CD4-positive, alpha-beta T cell (primary cell): ENCODE results near the gene CNTFR. TPM values are rescaled to one million over a fixed set of nuclear protein-coding genes. Genes with fewer than 3 reads are reported as not detected.
A peak's percentile ranks its signal among the peaks of the same experiment; 100 is the strongest.

Experiments
- ATAC-seq: fragments of 200-7000 bp; cut with Tn5 transposase; one replicate; pipeline ENCODE4 v1.10.0; 2022; ENCODE audit warnings: mild to moderate bottlenecking; ENCODE audit not compliant: poor library complexity
- CTCF ChIA-PET: fragments of 350-600 bp; sonication (Branson Sonifier 250); formaldehyde crosslinking; loops from one replicate; lab custom pipeline; 2021; ENCODE audit warnings: antibody characterized with exemption, inconsistent platforms; lab: Charles Lee
- POLR2A ChIA-PET: fragments of 350-600 bp; sonication (Branson Sonifier 250); formaldehyde crosslinking; loops from one replicate; lab custom pipeline; 2021; ENCODE audit warnings: antibody characterized with exemption, inconsistent platforms; lab: Charles Lee
- DNase-seq, 14 experiments: peaks; one replicate each; pipeline ENCODE4 v3.0.0-alpha.2; 2013 to 2020; ENCODE audit warnings: mixed read lengths in 2 of 14
- H3K27ac ChIP-seq, 2 donors: one replicate each; pipeline versions ENCODE4 v1.5.1 to v1.7.0; 2013; ENCODE audit warnings: low read length in 2 of 2, low read depth in 1 of 2, mild to moderate bottlenecking in 1 of 2
- H3K27me3 ChIP-seq, 2 experiments: 1 replicate in 1 of 2; 2 replicates in 1 of 2; pipeline versions ENCODE4 v1.6.1 to v1.7.0; 2013; ENCODE audit warnings: low read length in 2 of 2, control low read depth in 1 of 2, mild to moderate bottlenecking in 1 of 2, moderate library complexity in 1 of 2; ENCODE audit not compliant: insufficient read depth in 2 of 2, control insufficient read depth in 1 of 2
- H3K36me3 ChIP-seq: one replicate; pipeline ENCODE4 v1.6.1; 2013; ENCODE audit warnings: low read length, control low read depth; ENCODE audit not compliant: insufficient read depth
- H3K4me1 ChIP-seq: one replicate; pipeline ENCODE4 v1.6.1; 2013; ENCODE audit warnings: low read length, control low read depth; ENCODE audit not compliant: insufficient read depth
- H3K4me3 ChIP-seq: one replicate; pipeline ENCODE4 v1.5.1; 2013; ENCODE audit warnings: mild to moderate bottlenecking, low read length, moderate library complexity
- H3K9me3 ChIP-seq, 2 experiments: 1 replicate in 1 of 2; 2 replicates in 1 of 2; pipeline versions ENCODE4 v1.6.1 to v1.7.0; 2013; ENCODE audit warnings: low read length in 2 of 2, mild to moderate bottlenecking in 2 of 2, control low read depth in 1 of 2, moderate library complexity in 1 of 2; ENCODE audit not compliant: control insufficient read depth in 1 of 2, insufficient read depth in 1 of 2
- H3K27ac Mint-ChIP-seq: one replicate; pipeline ENCODE4 v1.8.0; 2020; ENCODE audit warnings: mixed read lengths
- H3K27me3 Mint-ChIP-seq: one replicate; pipeline ENCODE4 v1.8.0; 2021; ENCODE audit warnings: mixed read lengths
- H3K36me3 Mint-ChIP-seq: one replicate; pipeline ENCODE4 v1.8.0; 2021; ENCODE audit warnings: low read depth, mixed read lengths
- H3K4me1 Mint-ChIP-seq: one replicate; pipeline ENCODE4 v1.8.0; 2021; ENCODE audit warnings: low read depth, mixed read lengths
- H3K4me3 Mint-ChIP-seq: one replicate; pipeline ENCODE4 v1.8.0; 2020; ENCODE audit warnings: mild to moderate bottlenecking, mixed read lengths
- H3K9me3 Mint-ChIP-seq: one replicate; pipeline ENCODE4 v1.8.0; 2020; ENCODE audit warnings: mixed read lengths
- intact Hi-C, 2 experiments: fragments of 100-400 bp; cut with DNase I in 1 of 2; cut with micrococcal nuclease in 1 of 2; formaldehyde crosslinking; loops; one replicate each; pipeline versions ENCODE4 v1.15.1 to v1.9.0; 2023 to 2025; cut with DNase I, micrococcal nuclease
- total RNA-seq, 174 experiments: library from RNA in 2 of 174; stranded (reverse) in 2 of 174; gene quantifications; one replicate each; pipeline ENCODE4 v1.2.3 and lab custom pipeline; 2021 to 2026
- TF ChIP-seq, protein P1 (sequence below): fragments of 200-600 bp; IDR thresholded peaks from one replicate; pipeline ENCODE4 v1.8.0; 2022; ENCODE audit warnings: antibody characterized with exemption, mild to moderate bottlenecking

CNTFR gene
- total RNA-seq, 2 experiments from 2014 or later: not detected

DNA sequence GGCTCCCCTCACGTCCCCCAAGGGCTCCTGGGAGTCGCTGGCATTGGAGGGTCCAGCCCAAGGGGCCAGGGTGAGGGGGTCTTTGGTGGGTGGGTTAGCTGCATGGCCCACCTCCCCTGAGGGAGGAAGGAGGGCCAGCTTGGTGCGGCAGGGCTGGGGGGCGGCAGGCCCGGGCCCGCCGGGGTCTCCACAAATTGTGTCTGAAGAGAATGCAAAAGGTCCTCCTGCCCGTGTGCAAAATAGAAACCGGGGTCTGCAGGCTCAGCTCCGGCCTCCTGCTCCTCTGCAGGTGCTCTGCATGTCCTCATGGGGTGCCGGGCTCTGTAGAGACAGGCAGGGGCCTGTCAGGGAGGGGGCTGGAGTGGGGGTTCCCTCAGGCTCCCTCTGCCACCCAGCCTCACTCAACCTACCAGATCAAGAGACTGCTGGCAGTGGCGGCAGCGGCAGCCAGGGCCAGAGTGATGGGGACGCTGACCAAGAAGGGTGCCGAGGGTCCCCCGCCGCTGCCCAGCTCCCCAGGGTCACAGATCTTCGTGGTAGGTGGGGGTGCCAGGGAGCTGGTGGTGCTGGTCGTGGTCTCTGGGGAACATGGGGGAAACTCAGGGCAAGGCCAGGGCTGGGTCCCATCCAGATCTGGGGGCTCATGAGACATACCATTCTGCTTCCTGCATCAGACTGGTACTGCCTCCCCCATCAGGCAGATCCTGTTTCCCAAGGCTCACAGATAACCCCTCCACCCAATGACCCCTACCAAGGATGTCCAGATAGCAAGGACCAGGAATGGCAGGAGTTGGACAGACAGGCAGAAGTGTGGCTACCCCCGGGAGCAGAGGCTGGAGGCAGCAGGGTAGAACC is 37.5 kb downstream of the CNTFR start:
- CTCF ChIA-PET: no interaction called here
- H3K27me3 Mint-ChIP-seq: peaks cover 33% of the 10 kb centered on the region

DNA sequence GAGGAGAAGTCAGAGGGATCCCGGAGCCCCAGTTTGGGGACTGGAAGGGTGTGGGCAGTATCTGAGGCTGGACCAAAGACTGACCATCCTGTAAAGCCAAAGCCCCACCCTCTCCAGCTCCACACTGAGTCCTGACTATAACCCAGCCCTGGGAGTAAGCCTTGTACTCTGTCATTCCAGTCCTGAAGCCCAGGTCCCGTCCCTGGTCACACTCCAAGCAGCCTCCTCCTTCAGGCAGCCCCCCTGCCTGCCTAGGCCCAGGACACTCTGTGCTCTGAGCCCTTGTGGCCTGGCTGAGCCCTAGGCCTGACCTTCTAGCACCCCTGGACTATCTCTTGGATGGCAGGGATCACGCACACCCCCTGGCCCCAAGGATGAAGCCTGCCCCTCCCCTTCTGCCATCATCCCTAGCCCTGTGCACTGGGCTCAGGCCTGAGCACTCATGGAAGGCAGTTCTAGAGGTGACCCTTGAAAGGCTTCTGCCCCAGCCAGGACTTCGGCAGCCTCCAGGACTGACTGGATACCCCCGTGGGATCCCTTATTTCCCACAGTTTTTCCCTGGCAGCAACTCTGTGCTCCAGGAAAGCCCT is 38.7 kb downstream of the CNTFR start:
- Mint-ChIP-seq H3K9me3 (no peaks in the 10 kb centered on the region), H3K27ac (no peak overlapping the region), H3K36me3 (no peaks in the 10 kb centered on the region), H3K27me3 (peaks cover 28% of the 10 kb centered on the region), H3K4me1 (no peaks in the 10 kb centered on the region), H3K4me3 (no peak overlapping the region)
- ChIA-PET POLR2A (no interaction called here), CTCF (no interaction called here)
- H3K27ac ChIP-seq: no peak overlapping the region
- no peaks in the 10 kb centered on the region for H3K9me3 ChIP-seq
- no peaks in the 10 kb centered on the region for H3K4me1 ChIP-seq
- TF ChIP-seq, protein P1, sequence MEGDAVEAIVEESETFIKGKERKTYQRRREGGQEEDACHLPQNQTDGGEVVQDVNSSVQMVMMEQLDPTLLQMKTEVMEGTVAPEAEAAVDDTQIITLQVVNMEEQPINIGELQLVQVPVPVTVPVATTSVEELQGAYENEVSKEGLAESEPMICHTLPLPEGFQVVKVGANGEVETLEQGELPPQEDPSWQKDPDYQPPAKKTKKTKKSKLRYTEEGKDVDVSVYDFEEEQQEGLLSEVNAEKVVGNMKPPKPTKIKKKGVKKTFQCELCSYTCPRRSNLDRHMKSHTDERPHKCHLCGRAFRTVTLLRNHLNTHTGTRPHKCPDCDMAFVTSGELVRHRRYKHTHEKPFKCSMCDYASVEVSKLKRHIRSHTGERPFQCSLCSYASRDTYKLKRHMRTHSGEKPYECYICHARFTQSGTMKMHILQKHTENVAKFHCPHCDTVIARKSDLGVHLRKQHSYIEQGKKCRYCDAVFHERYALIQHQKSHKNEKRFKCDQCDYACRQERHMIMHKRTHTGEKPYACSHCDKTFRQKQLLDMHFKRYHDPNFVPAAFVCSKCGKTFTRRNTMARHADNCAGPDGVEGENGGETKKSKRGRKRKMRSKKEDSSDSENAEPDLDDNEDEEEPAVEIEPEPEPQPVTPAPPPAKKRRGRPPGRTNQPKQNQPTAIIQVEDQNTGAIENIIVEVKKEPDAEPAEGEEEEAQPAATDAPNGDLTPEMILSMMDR: no peak
- peaks cover 2 to 14% of the 10 kb centered on the region in 2 experiments for H3K27me3 ChIP-seq
- intact Hi-C loops: no loop called here
- DNase-seq: peak in 1 of 14 experiments; percentile 25
- no peak overlapping the region for H3K4me3 ChIP-seq
- ATAC-seq: no peak
- H3K36me3 ChIP-seq: no peaks in the 10 kb centered on the region

More for the DNA sequence above, 37.5 kb downstream of the CNTFR start:
- Mint-ChIP-seq H3K27ac (no peak overlapping the region), H3K36me3 (no peaks in the 10 kb centered on the region), H3K4me1 (no peaks in the 10 kb centered on the region), H3K4me3 (no peak overlapping the region), H3K9me3 (no peaks in the 10 kb centered on the region)
- TF ChIP-seq, protein P1: no peak
- H3K27me3 ChIP-seq: peaks cover 2 to 12% of the 10 kb centered on the region in 2 experiments
- intact Hi-C loops: no loop called here
- no peaks in the 10 kb centered on the region for H3K4me1 ChIP-seq
- ATAC-seq (no peak), DNase-seq (no peak)
- H3K4me3 ChIP-seq: no peak overlapping the region
- POLR2A ChIA-PET: no interaction called here
- H3K36me3 ChIP-seq: no peaks in the 10 kb centered on the region
- no peaks in the 10 kb centered on the region for H3K9me3 ChIP-seq
- no peak overlapping the region for H3K27ac ChIP-seq

DNA sequence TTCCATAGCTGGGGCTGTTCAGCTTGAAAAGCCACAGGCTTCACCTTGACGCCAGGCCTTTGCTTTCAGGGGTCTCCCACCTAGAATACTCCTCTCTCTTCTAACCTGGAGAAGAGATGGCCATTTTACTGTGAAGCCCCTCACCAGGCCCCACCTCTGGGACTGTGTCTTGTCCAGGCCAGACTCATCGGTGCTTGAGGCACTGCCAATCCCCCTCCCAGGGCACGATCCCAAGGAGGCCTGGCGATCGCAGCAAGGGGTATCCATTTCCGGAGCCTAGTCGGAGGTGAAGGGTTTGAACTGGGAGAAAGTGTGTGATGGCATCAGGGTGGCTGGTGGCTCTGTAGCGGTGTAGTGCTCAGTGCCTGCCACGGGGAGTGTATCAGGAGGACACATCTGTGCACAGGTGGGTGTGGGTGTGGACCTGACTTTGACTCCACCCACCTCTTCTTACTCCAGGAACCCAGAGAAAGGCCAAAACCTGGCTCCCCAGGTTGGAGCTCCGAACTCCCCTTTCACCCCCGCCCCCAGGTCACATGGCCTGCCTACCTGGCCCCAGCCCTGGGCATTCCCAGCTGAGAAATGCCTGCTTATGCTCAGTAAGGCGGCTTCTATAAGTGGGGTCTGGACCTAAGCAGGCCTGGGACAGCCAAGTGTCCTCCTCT is 39.4 kb downstream of the CNTFR start:
- TF ChIP-seq, protein P1: no peak
- Mint-ChIP-seq H3K4me3 (no peak overlapping the region), H3K9me3 (no peaks in the 10 kb centered on the region), H3K36me3 (no peaks in the 10 kb centered on the region), H3K27ac (no peak overlapping the region), H3K4me1 (no peaks in the 10 kb centered on the region), H3K27me3 (peaks cover 28% of the 10 kb centered on the region)
- Histone ChIP-seq H3K9me3 (peaks cover 0 to 3% of the 10 kb centered on the region in 2 experiments), H3K4me3 (no peak overlapping the region), H3K4me1 (no peaks in the 10 kb centered on the region), H3K36me3 (no peaks in the 10 kb centered on the region), H3K27ac (no peak overlapping the region), H3K27me3 (peaks cover 2 to 14% of the 10 kb centered on the region in 2 experiments)
- POLR2A ChIA-PET: no interaction called here
- intact Hi-C loops: no loop called here
- DNase-seq: peak in 1 of 14 experiments; percentile 19
- CTCF ChIA-PET: no interaction called here
- ATAC-seq: no peak
